HEK293 (cell line): ENCODE data around the gene IFI27L1.

ENCODE experiments used
- CTCF ChIA-PET: fragments of 350-600 bp; formaldehyde crosslinking; extraction: SDS; loops from one replicate; lab custom pipeline; 2021; ENCODE audit warnings: antibody characterized with exemption; lab: Yijun Ruan, JAX
- POLR2A ChIA-PET: fragments of 300-600 bp; formaldehyde crosslinking; extraction: SDS; loops from one replicate; lab custom pipeline; 2020; ENCODE audit warnings: antibody characterized with exemption, inconsistent platforms; lab: Yijun Ruan, JAX
- H3K27ac ChIP-seq: fragments of 200-500 bp; sonication (Bioruptor generic); 2 replicates; pipeline ENCODE4 v1.5.1; 2014; ENCODE audit warnings: low read depth, low read length, control low read depth, inconsistent platforms; ENCODE audit errors: extremely low read depth
- H3K36me3 ChIP-seq, 2 experiments: fragments of 200-500 bp in 1 of 2; sonication (Bioruptor generic) in 1 of 2; 1 replicate in 1 of 2; 2 replicates in 1 of 2; pipeline ENCODE4 v1.5.1; 2014 to 2017; ENCODE audit warnings: inconsistent platforms in 2 of 2, low read length in 2 of 2; ENCODE audit not compliant: control insufficient read depth in 2 of 2, insufficient read depth in 1 of 2
- H3K4me1 ChIP-seq: fragments of 200-500 bp; sonication (Bioruptor generic); 2 replicates; pipeline ENCODE4 v1.5.1; 2014; ENCODE audit warnings: mild to moderate bottlenecking, low read length, inconsistent platforms; ENCODE audit not compliant: control insufficient read depth, insufficient read depth
- H3K4me3 ChIP-seq: 2 replicates; pipeline ENCODE4 v1.5.1; 2011; ENCODE audit warnings: low read depth, mild to moderate bottlenecking, control low read depth, low read length, moderate library complexity
- H3K9me3 ChIP-seq: fragments of 200-500 bp; sonication (Bioruptor generic); 2 replicates; pipeline ENCODE4 v1.5.1; 2014; ENCODE audit warnings: low read depth, low read length, inconsistent platforms; ENCODE audit not compliant: control insufficient read depth, insufficient read depth
- ATF2 ChIP-seq: fragments of 450-650 bp; formaldehyde crosslinking; IDR thresholded peaks from 2 replicates; pipeline ENCODE4 v1.5.1; 2016; ENCODE audit warnings: missing biosample characterization, missing genetic modification characterization, low read depth
- GFI1B ChIP-seq: fragments of 450-650 bp; formaldehyde crosslinking; IDR thresholded peaks from 2 replicates; pipeline ENCODE4 v1.5.1; 2016; ENCODE audit warnings: missing biosample characterization, missing genetic modification characterization
- HIC1 ChIP-seq: fragments of 450-650 bp; formaldehyde crosslinking; IDR thresholded peaks from 2 replicates; pipeline ENCODE4 v1.5.1; 2016; ENCODE audit warnings: missing biosample characterization, missing genetic modification characterization
- INSM2 ChIP-seq: fragments of 450-650 bp; formaldehyde crosslinking; IDR thresholded peaks from 2 replicates; pipeline ENCODE4 v1.5.1; 2016; ENCODE audit warnings: missing biosample characterization, missing genetic modification characterization
- TRIM28 ChIP-seq: IDR thresholded peaks from 2 replicates; pipeline ENCODE4 v1.6.1; 2011; ENCODE audit warnings: low read length, control low read depth, borderline replicate concordance
- YY2 ChIP-seq: fragments of 450-650 bp; formaldehyde crosslinking; IDR thresholded peaks from 2 replicates; pipeline ENCODE4 v1.5.1; 2016; ENCODE audit warnings: missing biosample characterization, missing genetic modification characterization
- ZBTB17 ChIP-seq: fragments of 450-650 bp; formaldehyde crosslinking; IDR thresholded peaks from 2 replicates; pipeline ENCODE4 v1.5.1; 2016; ENCODE audit warnings: missing biosample characterization, missing genetic modification characterization
- ZBTB20 ChIP-seq: fragments of 450-650 bp; formaldehyde crosslinking; IDR thresholded peaks from 2 replicates; pipeline ENCODE4 v1.5.1; 2016; ENCODE audit warnings: missing biosample characterization, missing genetic modification characterization
- ZBTB26 ChIP-seq: fragments of 450-650 bp; formaldehyde crosslinking; optimal IDR thresholded peaks from 2 replicates; pipeline ENCODE3; 2016; ENCODE audit warnings: missing biosample characterization, mild to moderate bottlenecking, missing genetic modification characterization
- ZNF146 ChIP-seq: fragments of 450-650 bp; formaldehyde crosslinking; IDR thresholded peaks from 2 replicates; pipeline ENCODE4 v1.5.1; 2016; ENCODE audit warnings: missing biosample characterization, missing genetic modification characterization
- ZNF19 ChIP-seq: fragments of 450-650 bp; formaldehyde crosslinking; IDR thresholded peaks from 2 replicates; pipeline ENCODE4; 2016; ENCODE audit warnings: missing biosample characterization, missing genetic modification characterization, low read depth
- ZNF2 ChIP-seq: fragments of 450-650 bp; formaldehyde crosslinking; IDR thresholded peaks from 2 replicates; pipeline ENCODE4 v1.5.1; 2016; ENCODE audit warnings: missing biosample characterization, missing genetic modification characterization
- ZNF202 ChIP-seq: fragments of 450-650 bp; formaldehyde crosslinking; IDR thresholded peaks from 2 replicates; pipeline ENCODE4 v1.5.1; 2016; ENCODE audit warnings: missing biosample characterization, missing genetic modification characterization, borderline replicate concordance
- ZNF335 ChIP-seq: fragments of 450-650 bp; formaldehyde crosslinking; conservative IDR thresholded peaks from 2 replicates; pipeline ENCODE4 v1.5.1; 2016; ENCODE audit warnings: missing biosample characterization, missing genetic modification characterization
- ZNF529 ChIP-seq: fragments of 450-650 bp; formaldehyde crosslinking; IDR thresholded peaks from 2 replicates; pipeline ENCODE4 v1.5.1; 2017; ENCODE audit warnings: missing genetic modification characterization, missing biosample characterization; ENCODE audit not compliant: insufficient replicate concordance
- ZNF544 ChIP-seq: fragments of 450-650 bp; formaldehyde crosslinking; IDR thresholded peaks from 2 replicates; pipeline ENCODE4 v1.5.0; 2017; ENCODE audit warnings: missing biosample characterization, missing genetic modification characterization
- ZNF548 ChIP-seq: fragments of 450-650 bp; formaldehyde crosslinking; IDR thresholded peaks from 2 replicates; pipeline ENCODE4 v1.5.1; 2016; ENCODE audit warnings: missing biosample characterization, missing genetic modification characterization
- ZNF549 ChIP-seq: fragments of 450-650 bp; IDR thresholded peaks from 2 replicates; pipeline ENCODE4 v1.5.1; 2018; ENCODE audit warnings: missing biosample characterization, missing genetic modification characterization, mild to moderate bottlenecking, inconsistent platforms, moderate library complexity
- ZNF621 ChIP-seq: fragments of 450-650 bp; formaldehyde crosslinking; IDR thresholded peaks from 2 replicates; pipeline ENCODE4 v1.5.1; 2017; ENCODE audit warnings: missing biosample characterization, missing genetic modification characterization
- ZNF645 ChIP-seq: fragments of 450-650 bp; formaldehyde crosslinking; IDR thresholded peaks from 2 replicates; pipeline ENCODE4; 2016; ENCODE audit warnings: missing biosample characterization, missing genetic modification characterization
- ZNF670 ChIP-seq: fragments of 450-650 bp; formaldehyde crosslinking; IDR thresholded peaks from 2 replicates; pipeline ENCODE4 v1.5.1; 2016; ENCODE audit warnings: missing biosample characterization, missing genetic modification characterization, low read depth
- ZSCAN30 ChIP-seq: fragments of 450-650 bp; IDR thresholded peaks from 2 replicates; pipeline ENCODE4 v1.5.1; 2018; ENCODE audit warnings: missing biosample characterization, mild to moderate bottlenecking, missing genetic modification characterization, moderate library complexity

IFI27L1 gene

GRCh38 chr14:94115631-94116030 is 34.5 kb downstream of the IFI27L1 start (continued):
- no peak for TF ChIP-seq HIC1 (tag by site-specific recombination)
- TF ChIP-seq ZSCAN30 (tag by site-specific recombination) = no peak
- TF ChIP-seq ZBTB26 = no peak

GRCh38 chr14:94116701-94117100 is 35.6 kb downstream of the IFI27L1 start:
- ChIA-PET POLR2A (no interaction called here), CTCF (no interaction called here)
- Histone ChIP-seq H3K27ac (no peak overlapping the region), H3K9me3 (no peaks in the 10 kb centered on the region)
- TF ChIP-seq ZBTB20 (no peak), INSM2 (tag by site-specific recombination) (no peak), ZNF529 (tag by site-specific recombination) (no peak), ZNF335 (tag by site-specific recombination) (no peak), TRIM28 (no peak), ZNF146 (tag by site-specific recombination) (no peak)
- TF ChIP-seq, all 188 proteins: peak for 0
- Histone ChIP-seq H3K4me3 (no peak overlapping the region), H3K36me3 (no peaks in the 10 kb centered on the region), H3K4me1 (peaks cover 3% of the 10 kb centered on the region; the same call in 1 of the 2 replicates)

- TF ChIP-seq ZNF670 (tag by site-specific recombination) (no peak), YY2 (tag by site-specific recombination) (no peak), ZNF549 (tag by site-specific recombination) (no peak), ZNF548 (tag by site-specific recombination) (no peak), ATF2 (tag by site-specific recombination) (no peak), ZNF544 (no peak), ZBTB17 (tag by site-specific recombination) (no peak), ZNF19 (tag by site-specific recombination) (no peak), ZNF202 (tag by site-specific recombination) (no peak), ZNF645 (no peak), ZNF2 (no peak), GFI1B (tag by site-specific recombination) (no peak), ZNF621 (no peak)
- ChIA-PET POLR2A (no interaction called here), CTCF (interaction anchor here (1.6 kb wide), 1 partner anchor 19 kb away, joined by 4 read pairs; no protein-coding TSS in a partner anchor)
- Histone ChIP-seq H3K27ac (no peak overlapping the region), H3K4me1 (peaks cover 3% of the 10 kb centered on the region; the same call in 1 of the 2 replicates), H3K4me3 (no peak overlapping the region), H3K36me3 (no peaks in the 10 kb centered on the region), H3K9me3 (no peaks in the 10 kb centered on the region)
These were observed 36.7 kb downstream of the IFI27L1 start for GRCh38 chr14:94117856-94118255.
